GM23338 (cell line): Measurements from ENCODE around the gene NLN. TPM values are rescaled to one million over a fixed set of nuclear protein-coding genes. Genes with fewer than 3 reads are reported as not detected.

ENCODE experiments used
- ATAC-seq: fragments of 200-7000 bp; cut with Tn5 transposase; 3 replicates; pipeline ENCODE4 v1.9.1; 2020
- DNase-seq: peaks from one replicate; pipeline ENCODE4 v3.0.0-alpha.2; 2015; ENCODE audit warnings: low spot score
- H2AFZ ChIP-seq: fragments of 200-600 bp; sonication (generic); 2 replicates; pipeline ENCODE4 v1.8.0; 2016; ENCODE audit warnings: antibody characterized with exemption, mild to moderate bottlenecking, moderate library complexity
- H3F3A ChIP-seq: fragments of 200-600 bp; sonication (generic); replicated peaks from 2 replicates; pipeline ENCODE4 v1.8.0; 2017; ENCODE audit warnings: antibody characterized with exemption, mixed run types, low read depth
- H3K27ac ChIP-seq: fragments of 200-600 bp; sonication (generic); 2 replicates; pipeline ENCODE4 v1.6.1; 2016; ENCODE audit warnings: low read depth
- H3K27me3 ChIP-seq: fragments of 200-600 bp; sonication (generic); 2 replicates; pipeline ENCODE4 v1.8.0; 2016; ENCODE audit warnings: mild to moderate bottlenecking, mixed run types, moderate library complexity; ENCODE audit not compliant: insufficient read depth
- H3K36me3 ChIP-seq: fragments of 200-600 bp; sonication (generic); 2 replicates; pipeline ENCODE4 v1.8.0; 2016; ENCODE audit warnings: mild to moderate bottlenecking; ENCODE audit not compliant: insufficient read depth
- H3K4me1 ChIP-seq: fragments of 200-600 bp; sonication (generic); 2 replicates; pipeline ENCODE4 v1.8.0; 2016; ENCODE audit warnings: mild to moderate bottlenecking, moderate library complexity; ENCODE audit not compliant: insufficient read depth
- H3K4me2 ChIP-seq: fragments of 200-600 bp; sonication (generic); 2 replicates; pipeline ENCODE4 v1.7.1; 2017; ENCODE audit warnings: mixed run types
- H3K4me3 ChIP-seq: fragments of 200-600 bp; sonication (generic); 2 replicates; pipeline ENCODE4 v1.6.1; 2016; ENCODE audit warnings: mixed run types
- H3K79me2 ChIP-seq: fragments of 200-600 bp; sonication (generic); replicated peaks from 2 replicates; pipeline ENCODE4 v1.8.0; 2017; ENCODE audit warnings: mild to moderate bottlenecking; ENCODE audit not compliant: insufficient read depth
- H3K9me2 ChIP-seq: fragments of 200-600 bp; sonication (generic); 2 replicates; pipeline ENCODE4 v1.8.0; 2017; ENCODE audit not compliant: insufficient read depth
- H4K20me1 ChIP-seq: fragments of 200-600 bp; sonication (generic); replicated peaks from 2 replicates; pipeline ENCODE4 v1.8.0; 2017; ENCODE audit warnings: mild to moderate bottlenecking; ENCODE audit not compliant: insufficient read depth
- H3K27ac Mint-ChIP-seq: 2 replicates; pipeline ENCODE4 v1.8.0; 2020; ENCODE audit warnings: inconsistent platforms, mild to moderate bottlenecking, moderate library complexity, mixed read lengths
- H3K27me3 Mint-ChIP-seq: 3 replicates; pipeline ENCODE4 v1.8.0; 2022; ENCODE audit warnings: low read depth, mild to moderate bottlenecking, moderate library complexity, mixed read lengths, inconsistent platforms; ENCODE audit not compliant: insufficient read depth, poor library complexity
- H3K36me3 Mint-ChIP-seq: 3 replicates; pipeline ENCODE4 v1.8.0; 2021; ENCODE audit warnings: low read depth, mild to moderate bottlenecking, inconsistent platforms, moderate library complexity, mixed read lengths
- H3K4me1 Mint-ChIP-seq: 3 replicates; pipeline ENCODE4 v1.8.0; 2020; ENCODE audit warnings: mild to moderate bottlenecking, inconsistent platforms, mixed read lengths
- H3K4me3 Mint-ChIP-seq: 3 replicates; pipeline ENCODE4 v1.8.0; 2021; ENCODE audit warnings: moderate library complexity, mild to moderate bottlenecking, inconsistent platforms, mixed read lengths
- H3K9me3 Mint-ChIP-seq: 3 replicates; pipeline ENCODE4 v1.8.0; 2020; ENCODE audit warnings: moderate library complexity, mild to moderate bottlenecking, inconsistent platforms, mixed read lengths
- CREB1 ChIP-seq: fragments of 250-450 bp; sonication (Bioruptor Pico); IDR thresholded peaks from 2 replicates; pipeline ENCODE4 v1.5.0; 2020; ENCODE audit warnings: low read depth, mild to moderate bottlenecking, moderate library complexity
- CTCF ChIP-seq, 2 experiments: fragments of 200-600 bp in 1 of 2; sonication (generic) in 1 of 2; conservative IDR thresholded peaks; 2 replicates each; pipeline versions ENCODE4 v1.5.1 to v1.6.1; 2016 to 2017; ENCODE audit warnings: antibody characterized with exemption in 2 of 2, low read depth in 2 of 2, mild to moderate bottlenecking in 2 of 2, moderate library complexity in 1 of 2
- EZH2phosphoT487 ChIP-seq: fragments of 200-600 bp; sonication (generic); IDR thresholded peaks from one replicate; pipeline ENCODE4 v1.8.1; 2018; ENCODE audit warnings: antibody characterized with exemption; ENCODE audit not compliant: unreplicated experiment
- NANOG ChIP-seq: IDR thresholded peaks from 2 replicates; pipeline ENCODE4 v1.6.1; 2016; ENCODE audit warnings: antibody characterized with exemption, borderline replicate concordance
- POLR2AphosphoS5 ChIP-seq: IDR thresholded peaks from 2 replicates; pipeline ENCODE4 v1.6.1; 2016; ENCODE audit warnings: antibody characterized with exemption, low read depth
- REST ChIP-seq: IDR thresholded peaks from one replicate; pipeline ENCODE4 v1.6.1; 2018; ENCODE audit warnings: antibody characterized with exemption; ENCODE audit not compliant: unreplicated experiment
- STAT1 ChIP-seq: IDR thresholded peaks from one replicate; pipeline ENCODE4 v1.6.1; 2016; ENCODE audit warnings: antibody characterized with exemption; ENCODE audit not compliant: unreplicated experiment
- ZNF114 ChIP-seq: fragments of 250-450 bp; sonication (Bioruptor Pico); IDR thresholded peaks from 2 replicates; pipeline ENCODE4 v1.5.0; 2020; ENCODE audit warnings: mild to moderate bottlenecking, moderate library complexity
- ZNF331 ChIP-seq: fragments of 250-450 bp; sonication (Bioruptor Pico); IDR thresholded peaks from 2 replicates; pipeline ENCODE4 v1.5.0; 2020; ENCODE audit warnings: low read depth, mild to moderate bottlenecking, moderate library complexity
- ZNF462 ChIP-seq: fragments of 250-450 bp; sonication (Bioruptor Pico); IDR thresholded peaks from 2 replicates; pipeline ENCODE4 v1.5.0; 2020; ENCODE audit warnings: mild to moderate bottlenecking, moderate library complexity
- polyA plus RNA-seq: library from polyadenylated mRNA; unstranded; fragments of >200 nt; fragmentation: Nextera tagmentation; extraction: Ambion mirVana; gene quantifications from 2 replicates; pipeline ENCODE4 v1.2.1, GENCODE V29; 2016
- total RNA-seq: library from RNA; depleted of rRNA; stranded (reverse); fragments of >200 nt; shearing (Covaris generic); gene quantifications from 2 replicates; pipeline ENCODE4 v1.2.3, GENCODE V29; 2014

NLN gene
- total and polyA plus RNA-seq, 2 experiments from 2014 or later, result 56.4 to 168 TPM

GRCh38 chr5:65816729-65817128 lies 94.7 kb downstream of the NLN start (continued):
- TF ChIP-seq CTCF (conservative IDR thresholded peaks at IDR 0.05; ENCODE audit: low read depth in 2 of 2), result no peak

GRCh38 chr5:65817931-65818330 lies 95.9 kb downstream of the NLN start:
- no peaks in the 10 kb centered on the region for H3K79me2 ChIP-seq
- peaks cover 17% of the 10 kb centered on the region; the same call in 1 of the 2 replicates for H3K36me3 ChIP-seq
- peak; percentile 61 for ATAC-seq
- no peak overlapping the region for H3K4me3 ChIP-seq
- no peaks in the 10 kb centered on the region for H3K9me2 ChIP-seq
- no peaks in the 10 kb centered on the region for H3K27me3 ChIP-seq
- Mint-ChIP-seq H3K4me3 (no peak overlapping the region), H3K9me3 (no peaks in the 10 kb centered on the region), H3K27me3 (peaks cover 3% of the 10 kb centered on the region), H3K36me3 (peaks cover 48% of the 10 kb centered on the region), H3K4me1 (peaks cover 20% of the 10 kb centered on the region), H3K27ac (peak overlapping the region; percentile 19)
- H4K20me1 ChIP-seq, result no peaks in the 10 kb centered on the region
- DNase-seq, result peak; percentile 57
- peaks cover 9% of the 10 kb centered on the region; the same call in 1 of the 2 replicates for H3K4me1 ChIP-seq
- no peaks in the 10 kb centered on the region for H3F3A ChIP-seq
- no peak overlapping the region for H3K27ac ChIP-seq
- no peak overlapping the region for H3K4me2 ChIP-seq
- no peak overlapping the region for H2AFZ ChIP-seq
- TF ChIP-seq CTCF (conservative IDR thresholded peaks at IDR 0.05; ENCODE audit: low read depth in 2 of 2), result no peak
- no peak for TF ChIP-seq EZH2phosphoT487
- no peak for TF ChIP-seq REST
- no peak for TF ChIP-seq CREB1
- no peak for TF ChIP-seq STAT1
- TF ChIP-seq ZNF462 (CRISPR knock-in tag), result no peak
- TF ChIP-seq POLR2AphosphoS5, result no peak
- no peak for TF ChIP-seq NANOG
- TF ChIP-seq ZNF114 (CRISPR knock-in tag), result no peak
- TF ChIP-seq ZNF331, result no peak
